Measurements from ENCODE around the gene APOOL.

GRCh38 chrX:85108165-85108564 is 104.5 kb downstream of the APOOL start:
- TF ChIP-seq CTCF (IDR thresholded peaks at IDR 0.05) (no peak), EP300 (IDR thresholded peaks at IDR 0.05) (no peak), POLR2AphosphoS5 (IDR thresholded peaks at IDR 0.05) (no peak)

All from stomach (tissue), 4 donors.